HG03432 (cell line): ENCODE measurements around the gene PEG3.
"Not testable (repeated sequence)": the region's sequence is repeated elsewhere in the genome, so short reads cannot be mapped to it uniquely, and the experiment has no call there.

Experiments used
- ATAC-seq: cut with Tn5 transposase; IDR thresholded peaks from one replicate; pipeline ENCODE4 v1.9.1; 2021; ENCODE audit warnings: mild to moderate bottlenecking, moderate library complexity; ENCODE audit not compliant: unreplicated experiment

PEG3 gene

GRCh38 chr19:56840451-56841192 lies at the start of gene PEG3, which contains the start of gene ZIM2:
Gene PEG3, minus strand, starts transcription at chr19:56840726. Its CDS starts 16,071 bp downstream, at chr19:56824655.
Gene ZIM2, minus strand, starts transcription at chr19:56840726. Its CDS starts 16,449 bp downstream, at chr19:56824277.
- ATAC-seq: no peak

- ATAC-seq: no peak
These were observed 44.9 kb upstream of the PEG3 start for GRCh38 chr19:56885173-56885985.

- ATAC-seq: no peak
These were observed 43.9 kb upstream of the PEG3 start for GRCh38 chr19:56884441-56884840.

DNA sequence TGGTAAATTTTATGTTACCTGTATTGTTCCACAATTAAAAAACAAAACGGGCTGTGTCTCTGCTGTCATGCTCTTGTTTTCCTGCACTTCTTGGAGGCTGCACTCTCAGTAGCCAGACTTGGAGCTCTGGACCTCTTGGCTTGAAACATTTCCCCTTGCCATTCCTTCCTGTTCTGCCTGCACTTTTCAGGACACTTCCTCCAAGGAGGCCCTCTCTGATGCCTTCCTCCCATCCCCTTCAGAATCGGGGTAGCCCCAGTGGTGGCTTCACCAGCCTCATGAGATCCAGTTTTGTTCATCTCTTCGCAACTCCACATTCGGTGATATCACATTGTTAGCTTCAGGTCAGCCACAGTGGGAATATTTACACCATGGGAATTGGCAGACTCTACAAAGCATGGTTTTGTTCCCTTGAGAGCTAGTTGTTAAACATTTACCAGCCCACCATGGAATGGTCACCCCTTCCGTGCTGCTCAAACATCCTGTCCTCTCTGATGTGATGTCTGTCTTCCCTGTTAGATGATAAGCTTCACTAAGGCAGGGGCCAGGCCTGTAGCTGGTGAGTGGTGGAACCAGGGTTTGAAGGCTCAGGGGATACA lies 40.2 kb upstream of the PEG3 start:
- ATAC-seq: no peak

- ATAC-seq: no peak
These were observed 36.7 kb upstream of the PEG3 start for GRCh38 chr19:56877069-56877715.

DNA sequence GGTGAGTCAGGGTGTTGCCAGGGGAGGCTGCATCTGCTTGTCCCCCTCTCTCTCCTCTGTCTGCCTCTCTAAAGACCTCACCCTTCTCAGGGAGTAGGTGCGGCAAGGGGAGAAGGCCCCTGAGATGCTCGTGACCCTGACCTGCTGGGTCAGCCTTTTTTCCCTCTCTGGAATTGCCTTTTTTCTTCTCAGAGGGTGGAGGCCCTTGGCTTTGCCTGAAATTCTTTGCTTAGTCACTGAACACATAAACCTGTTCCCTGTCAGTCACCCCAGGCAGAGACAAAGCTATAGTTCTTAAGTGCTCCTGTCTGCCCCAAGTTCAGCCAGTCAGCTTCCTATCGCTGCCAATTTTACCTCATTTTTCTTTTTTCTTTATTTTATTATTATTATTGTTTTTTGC lies 35.2 kb upstream of the PEG3 start:
- no peak for ATAC-seq

DNA sequence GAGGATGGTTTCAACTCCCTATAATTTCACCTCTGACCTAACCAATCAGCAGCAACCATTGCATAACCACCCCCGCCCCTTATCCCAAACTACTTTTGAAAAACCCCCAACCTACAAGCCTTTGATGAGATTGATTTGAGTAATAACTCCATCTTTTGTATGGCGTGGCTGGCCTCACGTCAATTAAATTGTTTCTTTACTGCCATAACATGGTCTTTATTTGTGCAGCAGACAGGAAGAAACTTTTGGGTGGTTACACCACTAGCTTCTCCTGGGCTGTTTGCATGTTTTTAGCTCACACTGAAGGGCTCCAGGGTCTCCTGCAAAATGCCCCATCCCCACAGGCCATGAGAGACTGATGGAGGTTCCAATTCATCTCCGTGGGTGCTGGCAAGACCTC lies 34.0 kb upstream of the PEG3 start:
- no peak for ATAC-seq

DNA sequence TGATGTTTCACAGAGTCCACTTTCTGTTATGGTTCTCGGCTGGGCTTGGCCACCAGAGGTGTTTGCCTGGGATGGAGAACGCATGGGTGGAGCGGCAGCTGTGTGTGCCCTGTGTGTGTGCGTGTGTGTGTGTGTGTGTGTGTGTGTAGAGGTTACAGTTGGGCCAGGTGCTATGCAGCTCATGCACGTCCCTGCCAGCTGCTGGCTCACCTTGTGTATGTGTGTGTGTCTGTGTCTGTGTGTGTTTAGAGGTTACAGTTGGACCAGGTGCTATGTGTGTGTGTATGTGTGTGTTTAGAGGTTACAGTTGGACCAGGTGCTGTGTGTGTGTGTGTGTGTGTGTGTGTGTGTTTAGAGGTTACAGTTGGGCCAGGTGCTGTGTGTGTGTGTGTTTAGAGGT lies 33.0 kb upstream of the PEG3 start:
- ATAC-seq: no peak

- ATAC-seq: no peak
These were observed 29.4 kb upstream of the PEG3 start for GRCh38 chr19:56869886-56870285.

DNA sequence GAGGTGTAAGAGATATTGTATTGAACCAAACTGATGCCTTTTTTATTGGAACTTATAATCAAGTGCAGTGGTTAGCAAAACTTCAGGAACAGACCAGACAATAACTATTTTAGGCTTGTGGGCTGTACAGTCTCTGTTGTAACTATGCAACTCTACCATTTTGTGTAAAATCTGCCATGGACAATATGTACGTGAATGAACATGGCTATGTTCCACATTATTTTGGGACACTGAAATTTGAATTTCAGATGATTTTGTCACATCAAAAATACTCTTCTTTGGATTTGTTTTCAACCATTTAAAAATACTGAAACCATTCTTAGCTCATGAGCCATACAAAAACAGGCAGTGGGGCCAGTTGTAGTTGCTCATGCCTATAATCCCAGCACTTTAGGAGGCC lies 27.9 kb upstream of the PEG3 start:
- no peak for ATAC-seq

DNA sequence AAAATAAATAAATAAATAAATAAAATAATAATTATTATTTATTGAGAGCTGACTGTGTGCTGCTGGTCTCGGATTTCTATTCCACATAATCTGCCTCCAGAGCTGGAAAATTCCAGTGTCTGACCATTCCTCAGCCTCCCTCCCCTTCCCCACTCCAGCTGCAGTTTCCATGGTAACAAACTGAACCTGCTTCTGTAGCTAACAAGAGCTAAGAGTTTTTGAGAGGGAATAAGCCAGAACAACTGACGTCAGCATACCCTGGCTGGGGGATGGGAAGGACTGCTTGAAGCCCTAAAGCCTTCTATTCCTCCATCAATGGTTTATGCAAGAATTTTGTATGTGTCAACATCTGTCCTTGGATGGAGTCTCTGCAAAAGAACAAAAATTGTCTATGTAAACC lies 26.0 kb upstream of the PEG3 start:
- ATAC-seq: no peak

- no peak for ATAC-seq
These were observed 24.1 kb upstream of the PEG3 start for GRCh38 chr19:56864443-56865125.

DNA sequence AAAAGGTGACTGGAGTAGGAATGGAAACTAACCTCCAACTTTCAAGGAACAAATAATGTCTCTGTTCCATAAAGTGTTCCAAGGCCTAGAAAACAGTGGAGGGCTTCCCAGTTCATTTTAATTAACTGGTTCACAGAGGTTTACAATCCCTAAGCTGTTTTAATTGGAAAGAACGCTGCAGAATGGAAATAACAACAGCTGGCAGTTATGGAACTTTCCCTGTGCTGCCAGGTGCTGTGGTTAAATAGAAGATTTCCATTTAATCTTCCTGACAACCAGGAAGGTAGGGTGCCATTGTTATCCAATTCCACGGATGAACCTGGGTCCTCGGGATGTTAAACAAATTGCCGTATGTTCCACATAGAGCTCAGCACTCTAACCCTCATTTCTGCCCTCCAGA lies 22.2 kb upstream of the PEG3 start:
- ATAC-seq: no peak

DNA sequence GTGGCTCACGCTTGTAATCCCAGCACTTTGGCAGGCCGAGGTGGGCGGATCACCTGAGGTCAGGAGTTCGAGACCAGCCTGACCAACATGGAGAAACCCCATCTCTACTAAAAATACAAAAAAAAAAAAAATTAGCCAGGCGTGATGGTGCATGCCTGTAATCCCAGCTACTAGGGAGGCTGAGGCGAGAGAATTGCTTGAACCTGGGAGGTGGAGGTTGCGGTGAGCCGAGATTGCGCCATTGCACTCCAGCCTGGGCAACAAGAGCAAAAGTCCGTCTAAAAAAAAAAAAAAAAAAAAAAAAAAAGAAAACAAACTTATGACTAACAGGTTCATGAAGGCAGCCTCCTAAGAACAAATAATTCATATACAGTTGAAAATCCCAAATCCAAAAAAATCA lies 19.9 kb upstream of the PEG3 start:
- ATAC-seq: not testable (repeated sequence)

DNA sequence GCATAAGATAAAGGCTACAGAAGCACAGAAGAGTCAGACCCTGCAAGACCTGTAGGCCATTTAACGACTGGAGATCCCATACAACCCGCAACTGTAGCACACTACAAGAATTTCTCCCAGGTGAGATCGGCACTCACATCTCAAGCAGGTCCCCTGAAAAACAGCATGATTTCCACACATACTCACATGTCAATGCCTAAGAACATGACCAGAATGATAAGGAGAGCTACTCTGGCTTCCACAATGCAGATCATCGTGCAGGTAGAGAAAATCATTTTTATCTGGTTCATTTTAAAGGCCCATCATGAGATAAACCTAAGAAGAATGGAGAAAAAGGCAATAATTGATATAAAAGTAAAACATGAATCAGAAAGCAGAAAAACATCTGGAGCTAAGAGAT lies 17.5 kb upstream of the PEG3 start:
- ATAC-seq: no peak

DNA sequence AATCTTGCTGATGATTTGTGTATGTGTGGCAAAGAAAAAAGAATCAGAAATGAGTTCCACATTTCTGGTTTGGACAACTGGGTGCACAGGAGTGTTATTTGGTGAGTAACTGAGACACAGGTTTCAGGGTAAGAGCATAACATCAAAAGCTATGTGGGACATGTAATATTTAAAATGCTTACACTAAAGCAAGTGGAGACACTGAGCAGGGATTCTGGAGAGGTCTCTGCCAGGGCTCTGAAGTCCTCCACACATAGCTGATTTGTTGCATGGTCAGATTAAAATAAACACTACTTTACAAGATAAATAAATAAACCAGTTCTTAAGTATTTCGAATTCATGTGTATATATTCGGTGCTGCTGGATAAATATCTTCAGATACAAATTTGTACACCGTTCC lies 16.3 kb upstream of the PEG3 start:
- no peak for ATAC-seq

DNA sequence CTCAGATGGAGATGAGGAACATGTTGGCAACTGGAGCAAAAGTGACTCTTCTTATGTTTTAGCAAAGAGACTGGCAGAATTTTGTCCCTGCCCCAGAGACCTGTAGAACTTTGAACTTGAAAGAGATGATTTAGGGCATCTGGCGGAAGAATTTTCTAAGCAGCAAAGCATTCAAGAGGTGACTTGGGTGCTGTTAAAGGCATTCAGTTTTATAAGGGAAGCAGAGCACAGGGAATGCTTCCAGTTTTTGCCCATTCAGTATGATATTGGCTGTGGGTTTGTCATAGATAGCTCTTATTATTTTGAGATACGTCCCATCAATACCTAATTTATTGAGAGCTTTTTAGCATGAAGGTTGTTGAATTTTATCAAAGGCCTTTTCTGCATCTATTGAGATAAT lies 11.8 kb upstream of the PEG3 start:
- not testable (repeated sequence) for ATAC-seq

DNA sequence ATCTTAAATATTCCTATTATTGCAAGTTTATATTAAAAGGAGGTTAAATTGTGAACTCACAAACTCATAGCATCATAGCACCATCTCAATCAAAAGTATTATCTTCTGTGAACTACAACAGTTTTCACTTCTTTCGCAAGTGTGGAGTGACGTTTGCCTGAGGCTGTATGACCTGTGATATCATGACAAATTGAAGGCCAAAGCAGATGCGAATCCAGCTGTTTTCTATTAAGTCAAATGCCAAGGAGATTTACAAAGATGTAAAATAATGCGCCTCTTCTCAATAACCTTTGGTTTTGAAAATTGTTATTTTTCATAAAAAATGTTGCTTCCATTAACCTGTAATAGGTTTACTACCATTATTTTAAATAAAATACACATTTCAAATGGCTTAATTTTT lies 7.6 kb upstream of the PEG3 start:
- ATAC-seq: no peak

- no peak for ATAC-seq
These were observed 1.9 kb upstream of the PEG3 start for GRCh38 chr19:56842412-56842811.

DNA sequence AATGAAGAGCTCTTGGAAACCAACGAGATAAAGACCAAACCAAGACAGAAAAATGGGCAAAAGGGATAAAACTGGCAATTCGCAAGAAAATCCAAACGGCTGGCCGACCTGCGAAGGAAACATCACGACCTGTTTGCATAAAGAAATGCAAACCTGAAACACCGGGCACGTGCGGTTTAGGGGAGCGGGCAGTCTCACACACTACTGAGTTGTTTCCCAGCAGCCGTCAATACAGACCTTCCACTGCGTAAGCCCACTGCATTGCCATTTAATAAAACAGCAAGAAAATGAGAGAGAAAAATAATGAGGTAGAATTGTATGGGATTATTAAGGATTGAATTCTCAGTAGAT lies 642 bp upstream of the PEG3 start:
- no peak for ATAC-seq
